Measurements from ENCODE around the gene FOSB.

Gene FOSB

DNA sequence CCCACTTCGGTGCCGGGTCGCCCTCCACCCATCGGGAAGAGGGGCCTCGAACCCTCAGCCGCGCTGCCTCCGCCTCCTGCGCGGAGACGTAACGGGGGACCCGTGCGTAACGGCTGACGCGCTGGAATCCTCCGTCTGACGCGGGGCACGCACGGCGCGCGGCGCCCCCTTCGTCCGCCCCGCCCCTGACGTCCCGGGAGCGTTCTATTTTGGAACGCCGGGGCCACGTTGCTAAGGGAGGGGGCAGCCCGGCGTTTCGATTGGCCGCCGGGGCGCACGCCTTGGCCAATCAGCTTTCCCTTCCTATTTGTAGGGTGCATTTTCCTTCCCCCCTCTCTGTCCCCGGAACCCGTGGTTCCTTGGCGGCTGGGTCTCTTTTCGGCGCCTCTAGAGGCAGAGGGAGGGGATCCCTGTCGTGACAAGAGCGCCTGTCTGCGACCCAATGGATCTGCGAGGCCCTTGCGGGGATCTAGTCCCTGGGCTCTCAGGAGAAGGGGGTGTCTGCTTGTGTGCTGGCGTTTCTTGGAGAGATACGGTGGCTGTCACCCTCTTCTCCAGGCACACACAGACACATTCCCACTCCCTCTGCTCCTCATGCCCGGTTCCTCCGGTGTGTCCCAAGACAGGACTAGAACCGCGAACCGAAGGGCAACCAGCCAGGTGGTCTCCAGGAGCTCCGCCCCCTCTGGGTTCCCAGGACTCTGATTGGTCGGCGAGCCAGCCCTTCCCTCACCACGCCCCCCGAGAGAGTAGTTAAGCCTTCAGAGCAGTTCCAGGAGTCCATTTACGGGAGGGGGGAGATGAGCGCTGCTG, 1.5 kb downstream of the FOSB start:
- peak; percentile 96 for DNase-seq

- DNase-seq = no peak
Observed at GRCh38 chr19:45469945-45470761, 2.4 kb downstream of the FOSB start.

DNA sequence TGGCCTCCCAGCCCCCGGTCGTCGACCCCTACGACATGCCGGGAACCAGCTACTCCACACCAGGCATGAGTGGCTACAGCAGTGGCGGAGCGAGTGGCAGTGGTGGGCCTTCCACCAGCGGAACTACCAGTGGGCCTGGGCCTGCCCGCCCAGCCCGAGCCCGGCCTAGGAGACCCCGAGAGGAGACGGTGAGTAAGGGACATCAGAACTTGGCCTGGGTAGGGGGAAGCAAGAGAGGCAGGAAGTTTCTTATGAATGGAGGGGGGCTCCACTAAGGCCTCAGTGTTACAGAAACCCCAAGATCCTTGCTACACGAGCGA, 2.9 kb downstream of the FOSB start:
- DNase-seq = no peak

DNA sequence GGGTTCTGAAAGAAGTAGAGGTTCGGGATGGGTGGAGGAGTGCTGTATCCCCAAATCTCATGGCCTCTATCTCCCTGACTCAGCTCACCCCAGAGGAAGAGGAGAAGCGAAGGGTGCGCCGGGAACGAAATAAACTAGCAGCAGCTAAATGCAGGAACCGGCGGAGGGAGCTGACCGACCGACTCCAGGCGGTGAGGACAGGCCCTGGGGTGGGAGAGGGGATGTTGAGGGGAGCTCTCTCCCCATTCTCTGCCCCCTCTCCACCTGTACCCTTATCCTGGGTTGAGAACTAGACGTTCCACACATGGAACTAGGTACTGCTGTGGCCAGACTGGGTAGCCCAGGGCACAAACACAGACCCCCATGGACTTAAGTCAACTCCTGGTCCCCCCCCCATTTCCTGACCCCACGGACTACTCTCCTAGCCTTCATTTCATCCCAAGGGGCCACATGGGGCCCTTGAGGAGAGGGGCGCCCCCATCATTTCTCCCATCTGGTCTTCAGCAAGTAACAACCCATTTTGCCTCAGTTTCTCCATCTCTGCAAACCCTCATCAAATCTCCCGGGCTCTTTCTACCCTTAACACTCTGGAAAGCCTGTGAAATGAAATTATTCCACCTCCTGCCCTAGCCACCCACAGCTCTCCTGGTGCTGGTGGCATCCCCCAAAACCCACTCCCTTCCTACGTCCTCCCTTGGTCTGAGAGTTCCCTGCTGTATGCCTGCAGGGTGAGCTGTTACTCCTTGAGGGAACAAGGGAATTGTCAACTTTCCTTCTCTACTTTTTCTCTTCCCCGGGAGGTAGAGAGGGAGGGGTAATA, 3.5 kb downstream of the FOSB start:
- no peak for DNase-seq

DNA sequence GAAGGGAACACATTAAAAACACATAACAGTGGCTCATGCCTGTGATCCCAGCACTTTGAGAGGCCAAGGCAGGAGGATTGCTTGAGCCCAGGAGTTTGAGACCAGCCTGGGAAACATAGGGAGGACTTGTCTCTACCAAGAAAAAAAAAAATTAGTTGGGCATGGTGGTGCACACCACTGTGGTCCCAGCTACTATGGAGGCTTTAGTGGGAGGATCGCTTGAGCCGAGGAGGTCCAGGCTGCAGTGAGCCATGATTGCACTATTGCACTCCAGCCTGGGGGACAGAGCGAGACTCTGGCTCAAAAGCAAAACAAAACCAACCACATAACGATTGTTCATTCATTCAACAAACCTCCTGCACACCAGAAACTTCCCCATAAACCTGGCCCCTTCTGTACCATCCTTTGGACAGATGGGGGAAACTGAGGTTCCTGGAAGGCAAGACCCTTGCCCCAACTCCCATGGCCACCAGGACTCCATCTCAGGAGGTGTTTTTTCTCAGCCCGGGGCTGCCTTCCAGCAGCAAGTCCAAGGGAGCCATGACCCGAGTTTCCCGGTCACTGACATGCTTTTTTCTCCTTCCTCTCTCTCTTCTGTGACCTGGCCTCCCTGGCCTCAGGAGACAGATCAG, 4.3 kb downstream of the FOSB start:
- no peak for DNase-seq

GRCh38 chr19:45472563-45473366, 5.0 kb downstream of the FOSB start:
- no peak for DNase-seq

GRCh38 chr19:45473367-45473681, 5.5 kb downstream of the FOSB start:
- no peak for DNase-seq

- no peak for DNase-seq
Observed at GRCh38 chr19:45473682-45474605, 6.1 kb downstream of the FOSB start.

DNA sequence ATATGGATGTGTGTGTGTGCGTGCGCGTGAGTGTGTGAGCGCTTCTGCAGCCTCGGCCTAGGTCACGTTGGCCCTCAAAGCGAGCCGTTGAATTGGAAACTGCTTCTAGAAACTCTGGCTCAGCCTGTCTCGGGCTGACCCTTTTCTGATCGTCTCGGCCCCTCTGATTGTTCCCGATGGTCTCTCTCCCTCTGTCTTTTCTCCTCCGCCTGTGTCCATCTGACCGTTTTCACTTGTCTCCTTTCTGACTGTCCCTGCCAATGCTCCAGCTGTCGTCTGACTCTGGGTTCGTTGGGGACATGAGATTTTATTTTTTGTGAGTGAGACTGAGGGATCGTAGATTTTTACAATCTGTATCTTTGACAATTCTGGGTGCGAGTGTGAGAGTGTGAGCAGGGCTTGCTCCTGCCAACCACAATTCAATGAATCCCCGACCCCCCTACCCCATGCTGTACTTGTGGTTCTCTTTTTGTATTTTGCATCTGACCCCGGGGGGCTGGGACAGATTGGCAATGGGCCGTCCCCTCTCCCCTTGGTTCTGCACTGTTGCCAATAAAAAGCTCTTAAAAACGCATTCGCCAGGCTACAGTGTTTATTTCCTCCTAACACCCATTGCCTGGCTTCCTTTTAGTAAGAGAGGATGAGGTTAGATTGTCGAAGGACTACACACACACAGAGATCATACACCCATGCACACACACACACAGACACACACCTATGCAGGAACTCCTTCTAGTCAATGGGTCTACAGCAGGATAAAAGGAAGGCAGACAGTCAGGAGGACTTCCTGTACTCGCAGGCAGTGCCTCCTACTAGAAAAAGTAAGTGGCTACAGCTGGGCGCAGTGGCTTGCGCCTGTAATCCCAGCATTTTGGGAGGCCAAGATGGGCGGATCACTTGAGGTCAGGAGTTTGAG, 7.1 kb downstream of the FOSB start:
- DNase-seq = no peak

- no peak for DNase-seq
Observed at GRCh38 chr19:45475537-45476291, 7.9 kb downstream of the FOSB start.

DNA sequence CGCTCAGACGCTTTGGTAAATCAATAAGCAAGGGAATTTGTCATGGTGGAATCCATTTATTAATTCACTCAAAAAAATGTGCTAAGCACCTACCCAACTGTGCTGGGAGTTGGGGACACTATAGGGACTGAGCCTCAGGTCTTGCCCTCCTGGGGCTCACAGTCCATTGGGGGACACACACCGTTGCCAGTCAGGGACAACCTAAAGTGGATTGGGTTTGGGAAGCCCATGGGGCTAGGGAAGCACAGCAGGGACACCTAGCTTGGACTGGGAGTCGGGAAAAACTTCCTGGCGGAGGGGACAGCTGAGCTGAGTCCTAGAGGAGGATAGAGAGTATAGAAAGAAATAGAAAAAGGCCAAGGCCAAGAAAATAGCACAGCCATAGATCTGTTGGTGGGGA, 8.5 kb downstream of the FOSB start:
- DNase-seq = no peak

- no peak for DNase-seq
Observed at GRCh38 chr19:45477186-45477585, 9.4 kb downstream of the FOSB start.

DNA sequence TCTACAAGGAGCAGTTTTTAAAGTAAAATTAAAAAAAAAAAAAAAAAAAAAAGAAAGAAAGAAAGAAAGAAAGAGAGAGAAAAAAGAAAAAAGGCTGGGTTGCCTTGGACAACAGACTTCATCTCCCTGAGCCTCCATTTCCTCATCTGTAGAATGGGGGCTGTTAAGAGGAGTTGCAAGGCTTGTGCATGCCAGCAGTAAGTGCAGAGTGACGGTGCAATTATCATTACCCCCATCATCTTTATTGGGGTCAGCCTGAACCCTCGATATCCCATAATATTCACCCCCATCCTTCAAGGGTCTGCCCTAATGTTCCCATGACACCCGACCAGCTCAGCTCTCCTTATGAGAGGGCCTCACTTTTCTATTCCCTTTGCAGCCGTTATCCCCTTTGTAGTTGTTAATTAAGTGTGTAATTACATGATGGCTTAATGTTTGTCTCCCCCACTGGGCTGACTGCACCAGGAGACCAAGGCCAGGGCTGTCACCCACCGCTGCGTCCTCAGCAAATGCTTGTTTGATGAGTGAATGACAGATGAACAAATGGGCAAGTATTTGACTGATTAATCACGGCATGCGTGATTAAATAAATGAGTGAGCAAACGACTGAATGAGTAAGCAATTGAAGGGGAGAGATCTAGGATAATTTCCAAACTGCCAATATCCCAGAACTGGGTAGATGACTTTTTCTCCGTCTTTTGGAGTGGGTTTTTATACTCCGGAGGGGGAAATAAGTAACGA, 10.1 kb downstream of the FOSB start:
- peak; percentile 53 for DNase-seq

DNA sequence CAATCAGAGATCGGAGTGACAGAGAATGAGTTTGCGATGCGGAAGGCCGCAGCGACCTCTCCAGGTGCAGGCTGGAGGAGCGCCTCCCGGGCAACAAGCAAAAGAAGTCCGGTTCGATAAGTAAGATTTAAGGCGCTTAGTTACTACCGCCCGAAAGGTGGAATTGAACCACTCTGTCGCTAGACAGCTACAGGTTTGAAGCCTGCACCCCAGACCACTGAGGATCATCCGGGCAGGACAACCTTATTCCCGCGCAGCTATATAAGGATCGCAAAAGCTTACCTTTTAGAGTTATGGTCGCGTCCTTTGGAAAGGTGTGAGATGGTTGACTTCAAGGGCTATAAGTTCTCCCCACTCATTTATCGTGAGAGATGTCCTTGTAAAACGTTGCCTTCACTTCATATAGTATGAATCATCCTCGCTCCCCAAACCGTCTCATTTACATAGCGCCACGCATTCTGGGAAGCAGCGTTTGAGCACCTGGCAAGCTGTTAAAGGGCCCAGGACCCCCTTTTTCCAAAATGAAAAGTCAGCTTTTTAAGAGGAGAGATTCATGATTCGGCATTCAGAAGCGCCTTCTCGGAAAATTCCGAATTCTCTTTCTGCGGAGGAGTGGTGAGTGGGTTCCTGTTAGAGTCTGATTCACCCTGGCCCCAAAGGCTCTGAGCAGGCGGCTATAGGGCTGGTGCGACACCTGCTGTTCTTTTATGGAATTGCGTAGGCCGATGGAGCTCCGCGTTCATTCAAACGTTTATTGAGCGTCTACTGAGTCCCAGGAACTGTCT, 10.8 kb downstream of the FOSB start:
- DNase-seq = peak; percentile 92

GRCh38 chr19:45483033-45483432, 15.2 kb downstream of the FOSB start:
- DNase-seq = no peak

- DNase-seq = no peak
Observed at GRCh38 chr19:45484273-45484945, 16.6 kb downstream of the FOSB start.

Measured in stimulated activated CD4-positive, alpha-beta T cell treated with anti-CD3 and anti-CD28 coated beads, Interleukin-15, amount 100 ng/mL, for 24 hours (primary cell).